HEK293 (cell line): ENCODE results near the gene FGF8.

Experiments used
- CTCF ChIA-PET: fragments of 350-600 bp; formaldehyde crosslinking; extraction: SDS; loops from one replicate; lab custom pipeline; 2021; ENCODE audit warnings: antibody characterized with exemption; lab: Yijun Ruan, JAX
- POLR2A ChIA-PET: fragments of 300-600 bp; formaldehyde crosslinking; extraction: SDS; loops from one replicate; lab custom pipeline; 2020; ENCODE audit warnings: antibody characterized with exemption, inconsistent platforms; lab: Yijun Ruan, JAX
- H3K27ac ChIP-seq: fragments of 200-500 bp; sonication (Bioruptor generic); 2 replicates; pipeline ENCODE4 v1.5.1; 2014; ENCODE audit warnings: low read depth, low read length, control low read depth, inconsistent platforms; ENCODE audit errors: extremely low read depth
- H3K36me3 ChIP-seq, 2 experiments: fragments of 200-500 bp in 1 of 2; sonication (Bioruptor generic) in 1 of 2; 1 replicate in 1 of 2; 2 replicates in 1 of 2; pipeline ENCODE4 v1.5.1; 2014 to 2017; ENCODE audit warnings: inconsistent platforms in 2 of 2, low read length in 2 of 2; ENCODE audit not compliant: control insufficient read depth in 2 of 2, insufficient read depth in 1 of 2
- H3K4me1 ChIP-seq: fragments of 200-500 bp; sonication (Bioruptor generic); 2 replicates; pipeline ENCODE4 v1.5.1; 2014; ENCODE audit warnings: mild to moderate bottlenecking, low read length, inconsistent platforms; ENCODE audit not compliant: control insufficient read depth, insufficient read depth
- H3K4me3 ChIP-seq: 2 replicates; pipeline ENCODE4 v1.5.1; 2011; ENCODE audit warnings: low read depth, mild to moderate bottlenecking, control low read depth, low read length, moderate library complexity
- H3K9me3 ChIP-seq: fragments of 200-500 bp; sonication (Bioruptor generic); 2 replicates; pipeline ENCODE4 v1.5.1; 2014; ENCODE audit warnings: low read depth, low read length, inconsistent platforms; ENCODE audit not compliant: control insufficient read depth, insufficient read depth
- FEZF1 ChIP-seq: fragments of 450-650 bp; formaldehyde crosslinking; IDR thresholded peaks from 2 replicates; pipeline ENCODE4 v1.5.1; 2016; ENCODE audit warnings: missing biosample characterization, missing genetic modification characterization
- IKZF3 ChIP-seq: fragments of 450-650 bp; IDR thresholded peaks from 2 replicates; pipeline ENCODE4 v1.5.0; 2018; ENCODE audit warnings: missing biosample characterization, mild to moderate bottlenecking, missing genetic modification characterization, moderate library complexity
- KLF9 ChIP-seq: fragments of 450-650 bp; formaldehyde crosslinking; IDR thresholded peaks from 2 replicates; pipeline ENCODE4 v1.5.1; 2016; ENCODE audit warnings: missing biosample characterization, missing genetic modification characterization, low read depth
- OSR2 ChIP-seq: fragments of 450-650 bp; formaldehyde crosslinking; IDR thresholded peaks from 2 replicates; pipeline ENCODE4 v1.5.1; 2016; ENCODE audit warnings: missing biosample characterization, missing genetic modification characterization
- ZNF133 ChIP-seq: fragments of 450-650 bp; formaldehyde crosslinking; IDR thresholded peaks from 2 replicates; pipeline ENCODE4 v1.5.1; 2016; ENCODE audit warnings: missing biosample characterization, missing genetic modification characterization
- ZNF341 ChIP-seq: fragments of 450-650 bp; formaldehyde crosslinking; IDR thresholded peaks from 2 replicates; pipeline ENCODE4; 2016; ENCODE audit warnings: low read depth, missing biosample characterization, missing genetic modification characterization
- TF ChIP-seq, protein P1 (sequence below): fragments of 450-650 bp; IDR thresholded peaks from 2 replicates; pipeline ENCODE4 v1.5.1; 2018; ENCODE audit warnings: missing biosample characterization, mild to moderate bottlenecking, missing genetic modification characterization
- TF ChIP-seq, protein P2 (sequence below): fragments of 450-650 bp; formaldehyde crosslinking; IDR thresholded peaks from 2 replicates; pipeline ENCODE4 v1.5.1; 2016; ENCODE audit warnings: missing biosample characterization, missing genetic modification characterization
- TF ChIP-seq, protein P3 (sequence below): fragments of 450-650 bp; formaldehyde crosslinking; IDR thresholded peaks from 2 replicates; pipeline ENCODE4 v1.5.1; 2017; ENCODE audit warnings: missing biosample characterization, missing genetic modification characterization
- TF ChIP-seq, protein P4 (sequence below): fragments of 450-650 bp; formaldehyde crosslinking; IDR thresholded peaks from 2 replicates; pipeline ENCODE4 v1.5.1; 2017; ENCODE audit warnings: missing biosample characterization, missing genetic modification characterization
- TF ChIP-seq, protein P5 (sequence below): fragments of 450-650 bp; formaldehyde crosslinking; IDR thresholded peaks from 2 replicates; pipeline ENCODE4 v1.5.1; 2016; ENCODE audit warnings: missing biosample characterization, missing genetic modification characterization
- TF ChIP-seq, protein P6 (sequence below): fragments of 450-650 bp; formaldehyde crosslinking; IDR thresholded peaks from 2 replicates; pipeline ENCODE4; 2016; ENCODE audit warnings: missing biosample characterization, missing genetic modification characterization

The FGF8 gene

DNA sequence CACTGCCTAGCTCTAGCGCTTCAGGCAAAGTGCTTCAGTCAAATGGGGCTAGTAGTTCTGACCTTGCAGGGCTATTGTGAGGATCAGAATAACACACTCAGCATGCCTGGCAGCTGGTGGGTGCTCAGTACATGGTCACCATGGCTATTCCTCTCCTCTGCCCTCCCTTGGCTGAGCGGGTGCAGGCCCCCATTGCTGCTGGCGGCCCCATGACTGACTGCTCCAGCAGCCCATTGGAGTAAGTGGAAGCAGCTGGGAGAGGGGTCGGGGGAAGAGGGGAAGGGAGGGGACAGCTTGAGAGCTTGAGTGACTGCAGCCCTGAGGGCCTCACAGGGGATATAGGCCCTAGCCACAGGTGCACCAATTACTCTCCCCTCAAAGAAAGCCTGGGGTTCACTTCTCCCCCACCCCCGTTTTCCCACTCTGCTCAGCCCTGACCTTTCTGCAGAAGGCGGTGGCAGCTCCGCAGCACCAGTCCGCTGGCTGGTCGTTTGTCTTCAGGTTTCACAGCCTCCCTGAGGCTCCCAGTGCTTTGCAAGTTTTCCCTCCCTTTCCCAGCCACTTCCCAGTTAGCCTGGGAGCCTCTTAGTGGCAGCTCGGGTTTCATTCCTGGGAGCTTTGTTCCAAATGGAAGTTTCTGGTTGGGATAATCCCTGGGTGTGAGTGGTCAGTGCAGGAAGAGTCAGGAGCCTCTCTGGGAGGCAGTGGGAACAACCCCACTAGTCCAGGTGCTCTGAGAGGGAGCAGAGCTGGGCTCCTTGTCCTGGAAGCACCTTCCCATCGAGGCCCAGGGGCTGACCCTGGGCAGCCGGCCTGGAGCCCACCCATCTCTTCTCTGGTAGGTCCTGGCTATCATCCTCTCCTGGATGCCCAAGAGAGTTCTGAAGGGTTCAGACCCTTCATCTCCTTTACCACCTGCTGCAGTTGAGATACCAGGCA lies 16.3 kb downstream of the FGF8 start:
- TF ChIP-seq, protein P1, sequence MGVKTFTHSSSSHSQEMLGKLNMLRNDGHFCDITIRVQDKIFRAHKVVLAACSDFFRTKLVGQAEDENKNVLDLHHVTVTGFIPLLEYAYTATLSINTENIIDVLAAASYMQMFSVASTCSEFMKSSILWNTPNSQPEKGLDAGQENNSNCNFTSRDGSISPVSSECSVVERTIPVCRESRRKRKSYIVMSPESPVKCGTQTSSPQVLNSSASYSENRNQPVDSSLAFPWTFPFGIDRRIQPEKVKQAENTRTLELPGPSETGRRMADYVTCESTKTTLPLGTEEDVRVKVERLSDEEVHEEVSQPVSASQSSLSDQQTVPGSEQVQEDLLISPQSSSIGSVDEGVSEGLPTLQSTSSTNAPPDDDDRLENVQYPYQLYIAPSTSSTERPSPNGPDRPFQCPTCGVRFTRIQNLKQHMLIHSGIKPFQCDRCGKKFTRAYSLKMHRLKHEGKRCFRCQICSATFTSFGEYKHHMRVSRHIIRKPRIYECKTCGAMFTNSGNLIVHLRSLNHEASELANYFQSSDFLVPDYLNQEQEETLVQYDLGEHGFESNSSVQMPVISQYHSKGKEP (tag by site-specific recombination): no peak
- TF ChIP-seq KLF9 (tag by site-specific recombination) (no peak), FEZF1 (tag by site-specific recombination) (peak; percentile 82), ZNF341 (tag by site-specific recombination) (peak; percentile 27; the same call in 1 of the 2 replicates), OSR2 (peak; percentile 29; the same call in 1 of the 2 replicates), IKZF3 (tag by site-specific recombination) (peak; percentile 41; the same call in 1 of the 2 replicates)
- TF ChIP-seq, protein P2, sequence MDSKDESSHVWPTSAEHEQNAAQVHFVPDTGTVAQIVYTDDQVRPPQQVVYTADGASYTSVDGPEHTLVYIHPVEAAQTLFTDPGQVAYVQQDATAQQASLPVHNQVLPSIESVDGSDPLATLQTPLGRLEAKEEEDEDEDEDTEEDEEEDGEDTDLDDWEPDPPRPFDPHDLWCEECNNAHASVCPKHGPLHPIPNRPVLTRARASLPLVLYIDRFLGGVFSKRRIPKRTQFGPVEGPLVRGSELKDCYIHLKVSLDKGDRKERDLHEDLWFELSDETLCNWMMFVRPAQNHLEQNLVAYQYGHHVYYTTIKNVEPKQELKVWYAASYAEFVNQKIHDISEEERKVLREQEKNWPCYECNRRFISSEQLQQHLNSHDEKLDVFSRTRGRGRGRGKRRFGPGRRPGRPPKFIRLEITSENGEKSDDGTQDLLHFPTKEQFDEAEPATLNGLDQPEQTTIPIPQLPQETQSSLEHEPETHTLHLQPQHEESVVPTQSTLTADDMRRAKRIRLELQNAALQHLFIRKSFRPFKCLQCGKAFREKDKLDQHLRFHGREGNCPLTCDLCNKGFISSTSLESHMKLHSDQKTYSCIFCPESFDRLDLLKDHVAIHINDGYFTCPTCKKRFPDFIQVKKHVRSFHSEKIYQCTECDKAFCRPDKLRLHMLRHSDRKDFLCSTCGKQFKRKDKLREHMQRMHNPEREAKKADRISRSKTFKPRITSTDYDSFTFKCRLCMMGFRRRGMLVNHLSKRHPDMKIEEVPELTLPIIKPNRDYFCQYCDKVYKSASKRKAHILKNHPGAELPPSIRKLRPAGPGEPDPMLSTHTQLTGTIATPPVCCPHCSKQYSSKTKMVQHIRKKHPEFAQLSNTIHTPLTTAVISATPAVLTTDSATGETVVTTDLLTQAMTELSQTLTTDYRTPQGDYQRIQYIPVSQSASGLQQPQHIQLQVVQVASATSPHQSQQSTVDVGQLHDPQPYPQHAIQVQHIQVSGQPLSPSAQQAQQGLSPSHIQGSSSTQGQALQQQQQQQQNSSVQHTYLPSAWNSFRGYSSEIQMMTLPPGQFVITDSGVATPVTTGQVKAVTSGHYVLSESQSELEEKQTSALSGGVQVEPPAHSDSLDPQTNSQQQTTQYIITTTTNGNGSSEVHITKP: 0 out of 2 replicates have a peak, but pooled peaks have one; percentile 21
- TF ChIP-seq, protein P3, sequence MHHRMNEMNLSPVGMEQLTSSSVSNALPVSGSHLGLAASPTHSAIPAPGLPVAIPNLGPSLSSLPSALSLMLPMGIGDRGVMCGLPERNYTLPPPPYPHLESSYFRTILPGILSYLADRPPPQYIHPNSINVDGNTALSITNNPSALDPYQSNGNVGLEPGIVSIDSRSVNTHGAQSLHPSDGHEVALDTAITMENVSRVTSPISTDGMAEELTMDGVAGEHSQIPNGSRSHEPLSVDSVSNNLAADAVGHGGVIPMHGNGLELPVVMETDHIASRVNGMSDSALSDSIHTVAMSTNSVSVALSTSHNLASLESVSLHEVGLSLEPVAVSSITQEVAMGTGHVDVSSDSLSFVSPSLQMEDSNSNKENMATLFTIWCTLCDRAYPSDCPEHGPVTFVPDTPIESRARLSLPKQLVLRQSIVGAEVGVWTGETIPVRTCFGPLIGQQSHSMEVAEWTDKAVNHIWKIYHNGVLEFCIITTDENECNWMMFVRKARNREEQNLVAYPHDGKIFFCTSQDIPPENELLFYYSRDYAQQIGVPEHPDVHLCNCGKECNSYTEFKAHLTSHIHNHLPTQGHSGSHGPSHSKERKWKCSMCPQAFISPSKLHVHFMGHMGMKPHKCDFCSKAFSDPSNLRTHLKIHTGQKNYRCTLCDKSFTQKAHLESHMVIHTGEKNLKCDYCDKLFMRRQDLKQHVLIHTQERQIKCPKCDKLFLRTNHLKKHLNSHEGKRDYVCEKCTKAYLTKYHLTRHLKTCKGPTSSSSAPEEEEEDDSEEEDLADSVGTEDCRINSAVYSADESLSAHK (tag by site-specific recombination): peak; percentile 85
- no peaks in the 10 kb centered on the region for H3K36me3 ChIP-seq
- H3K4me1 ChIP-seq: peaks cover 8% of the 10 kb centered on the region
- no peak overlapping the region for H3K27ac ChIP-seq
- CTCF ChIA-PET: interaction anchor here (0.6 to 6.5 kb wide), 4 partner anchors 10 to 233 kb away, joined by 3 to 30 read pairs (median 6); partner anchors contain the start of gene NPM3
- H3K4me3 ChIP-seq: no peak overlapping the region
- no peaks in the 10 kb centered on the region for H3K9me3 ChIP-seq
- POLR2A ChIA-PET: interaction anchor here (0.6 kb wide), 1 partner anchor 170 kb away, joined by 3 read pairs; no protein-coding TSS in a partner anchor

DNA sequence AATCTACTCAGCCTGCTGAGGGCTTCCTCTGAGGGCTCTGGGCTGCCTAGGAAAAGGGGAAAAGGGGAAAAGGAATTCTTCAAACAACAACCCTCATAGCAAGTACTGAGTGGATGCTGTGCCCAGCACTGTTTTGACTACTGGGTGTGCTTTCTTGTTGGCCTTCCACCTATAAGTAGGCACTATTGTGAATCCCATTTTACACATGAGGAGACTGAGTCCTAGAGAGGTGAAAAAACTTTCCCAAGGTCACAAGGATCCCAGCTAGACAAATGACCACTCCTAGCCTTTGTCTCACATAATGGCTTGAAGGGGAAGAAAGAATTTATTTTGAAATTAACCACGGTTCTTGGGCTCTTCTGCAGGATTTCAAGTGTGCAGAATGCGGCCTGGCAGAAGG lies 17.1 kb downstream of the FGF8 start:
- H3K4me3 ChIP-seq: no peak overlapping the region
- no peak overlapping the region for H3K27ac ChIP-seq
- H3K9me3 ChIP-seq: no peaks in the 10 kb centered on the region
- no peaks in the 10 kb centered on the region for H3K36me3 ChIP-seq
- POLR2A ChIA-PET: interaction anchor here (0.6 kb wide), 1 partner anchor 169 kb away, joined by 3 read pairs; no protein-coding TSS in a partner anchor
- CTCF ChIA-PET: interaction anchor here (0.5 to 6.5 kb wide), 5 partner anchors 9 to 481 kb away, joined by 3 to 30 read pairs (median 5); partner anchors contain the start of gene NPM3
- H3K4me1 ChIP-seq: peaks cover 8% of the 10 kb centered on the region
- TF ChIP-seq, protein P4, sequence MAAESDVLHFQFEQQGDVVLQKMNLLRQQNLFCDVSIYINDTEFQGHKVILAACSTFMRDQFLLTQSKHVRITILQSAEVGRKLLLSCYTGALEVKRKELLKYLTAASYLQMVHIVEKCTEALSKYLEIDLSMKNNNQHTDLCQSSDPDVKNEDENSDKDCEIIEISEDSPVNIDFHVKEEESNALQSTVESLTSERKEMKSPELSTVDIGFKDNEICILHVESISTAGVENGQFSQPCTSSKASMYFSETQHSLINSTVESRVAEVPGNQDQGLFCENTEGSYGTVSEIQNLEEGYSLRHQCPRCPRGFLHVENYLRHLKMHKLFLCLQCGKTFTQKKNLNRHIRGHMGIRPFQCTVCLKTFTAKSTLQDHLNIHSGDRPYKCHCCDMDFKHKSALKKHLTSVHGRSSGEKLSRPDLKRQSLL: no peak
- TF ChIP-seq, protein P5, sequence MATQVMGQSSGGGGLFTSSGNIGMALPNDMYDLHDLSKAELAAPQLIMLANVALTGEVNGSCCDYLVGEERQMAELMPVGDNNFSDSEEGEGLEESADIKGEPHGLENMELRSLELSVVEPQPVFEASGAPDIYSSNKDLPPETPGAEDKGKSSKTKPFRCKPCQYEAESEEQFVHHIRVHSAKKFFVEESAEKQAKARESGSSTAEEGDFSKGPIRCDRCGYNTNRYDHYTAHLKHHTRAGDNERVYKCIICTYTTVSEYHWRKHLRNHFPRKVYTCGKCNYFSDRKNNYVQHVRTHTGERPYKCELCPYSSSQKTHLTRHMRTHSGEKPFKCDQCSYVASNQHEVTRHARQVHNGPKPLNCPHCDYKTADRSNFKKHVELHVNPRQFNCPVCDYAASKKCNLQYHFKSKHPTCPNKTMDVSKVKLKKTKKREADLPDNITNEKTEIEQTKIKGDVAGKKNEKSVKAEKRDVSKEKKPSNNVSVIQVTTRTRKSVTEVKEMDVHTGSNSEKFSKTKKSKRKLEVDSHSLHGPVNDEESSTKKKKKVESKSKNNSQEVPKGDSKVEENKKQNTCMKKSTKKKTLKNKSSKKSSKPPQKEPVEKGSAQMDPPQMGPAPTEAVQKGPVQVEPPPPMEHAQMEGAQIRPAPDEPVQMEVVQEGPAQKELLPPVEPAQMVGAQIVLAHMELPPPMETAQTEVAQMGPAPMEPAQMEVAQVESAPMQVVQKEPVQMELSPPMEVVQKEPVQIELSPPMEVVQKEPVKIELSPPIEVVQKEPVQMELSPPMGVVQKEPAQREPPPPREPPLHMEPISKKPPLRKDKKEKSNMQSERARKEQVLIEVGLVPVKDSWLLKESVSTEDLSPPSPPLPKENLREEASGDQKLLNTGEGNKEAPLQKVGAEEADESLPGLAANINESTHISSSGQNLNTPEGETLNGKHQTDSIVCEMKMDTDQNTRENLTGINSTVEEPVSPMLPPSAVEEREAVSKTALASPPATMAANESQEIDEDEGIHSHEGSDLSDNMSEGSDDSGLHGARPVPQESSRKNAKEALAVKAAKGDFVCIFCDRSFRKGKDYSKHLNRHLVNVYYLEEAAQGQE: no peak
- no peak for TF ChIP-seq IKZF3 (tag by site-specific recombination)
- TF ChIP-seq, protein P2: no peak
- no peak for TF ChIP-seq ZNF133 (tag by site-specific recombination)
- TF ChIP-seq, protein P6, sequence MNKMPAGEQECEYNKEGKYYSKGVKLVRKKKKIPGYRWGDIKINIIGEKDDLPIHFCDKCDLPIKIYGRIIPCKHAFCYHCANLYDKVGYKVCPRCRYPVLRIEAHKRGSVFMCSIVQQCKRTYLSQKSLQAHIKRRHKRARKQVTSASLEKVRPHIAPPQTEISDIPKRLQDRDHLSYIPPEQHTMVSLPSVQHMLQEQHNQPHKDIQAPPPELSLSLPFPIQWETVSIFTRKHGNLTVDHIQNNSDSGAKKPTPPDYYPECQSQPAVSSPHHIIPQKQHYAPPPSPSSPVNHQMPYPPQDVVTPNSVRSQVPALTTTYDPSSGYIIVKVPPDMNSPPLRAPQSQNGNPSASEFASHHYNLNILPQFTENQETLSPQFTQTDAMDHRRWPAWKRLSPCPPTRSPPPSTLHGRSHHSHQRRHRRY (tag by site-specific recombination): no peak
